ENCODE measurements around the gene SGTB.

DNA sequence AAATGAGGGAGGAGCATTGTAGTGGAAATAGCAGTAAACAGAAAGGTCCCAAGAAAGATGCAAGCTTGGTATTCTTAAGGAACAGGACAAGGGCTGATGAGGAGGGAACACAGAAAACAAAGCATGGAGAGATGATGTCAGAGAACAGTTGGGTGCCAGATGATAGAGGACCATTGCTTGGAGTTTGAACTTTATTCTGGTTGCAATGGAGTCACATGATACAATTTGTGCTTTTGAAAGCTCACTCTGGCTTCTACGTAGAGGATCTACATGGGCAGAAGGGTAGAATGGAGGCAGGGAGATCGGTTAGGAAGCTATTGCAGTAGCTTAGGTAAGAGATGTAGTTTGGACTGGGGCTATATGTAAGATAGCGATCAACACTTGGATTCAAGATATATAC lies 39.8 kb downstream of the SGTB start:
- TF ChIP-seq, protein P1, sequence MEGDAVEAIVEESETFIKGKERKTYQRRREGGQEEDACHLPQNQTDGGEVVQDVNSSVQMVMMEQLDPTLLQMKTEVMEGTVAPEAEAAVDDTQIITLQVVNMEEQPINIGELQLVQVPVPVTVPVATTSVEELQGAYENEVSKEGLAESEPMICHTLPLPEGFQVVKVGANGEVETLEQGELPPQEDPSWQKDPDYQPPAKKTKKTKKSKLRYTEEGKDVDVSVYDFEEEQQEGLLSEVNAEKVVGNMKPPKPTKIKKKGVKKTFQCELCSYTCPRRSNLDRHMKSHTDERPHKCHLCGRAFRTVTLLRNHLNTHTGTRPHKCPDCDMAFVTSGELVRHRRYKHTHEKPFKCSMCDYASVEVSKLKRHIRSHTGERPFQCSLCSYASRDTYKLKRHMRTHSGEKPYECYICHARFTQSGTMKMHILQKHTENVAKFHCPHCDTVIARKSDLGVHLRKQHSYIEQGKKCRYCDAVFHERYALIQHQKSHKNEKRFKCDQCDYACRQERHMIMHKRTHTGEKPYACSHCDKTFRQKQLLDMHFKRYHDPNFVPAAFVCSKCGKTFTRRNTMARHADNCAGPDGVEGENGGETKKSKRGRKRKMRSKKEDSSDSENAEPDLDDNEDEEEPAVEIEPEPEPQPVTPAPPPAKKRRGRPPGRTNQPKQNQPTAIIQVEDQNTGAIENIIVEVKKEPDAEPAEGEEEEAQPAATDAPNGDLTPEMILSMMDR (optimal IDR thresholded peaks at IDR 0.05 in 1 of 3, IDR thresholded peaks at IDR 0.05 in 1 of 3, conservative IDR thresholded peaks at IDR 0.05 in 1 of 3; ENCODE audit: extremely low read depth in 1 of 3, insufficient read depth in 2 of 3, low read length in 3 of 3): no peak
- no peak for TF ChIP-seq EZH2 (IDR thresholded peaks at IDR 0.05; ENCODE audit: low read length)

Data from keratinocyte (primary cell).